AG09309 (cell line): ENCODE results near the gene KNSTRN.

Experiments
- DNase-seq: peaks from one replicate; pipeline ENCODE4 v3.0.0-alpha.2; 2010; ENCODE audit warnings: low read depth
- H3K4me3 ChIP-seq: 2 replicates; pipeline ENCODE4 v1.5.1; 2011; ENCODE audit warnings: mild to moderate bottlenecking, low read depth, low read length, moderate library complexity; ENCODE audit not compliant: control insufficient read depth
- CTCF ChIP-seq: IDR thresholded peaks from 2 replicates; pipeline ENCODE4 v1.5.1; 2011; ENCODE audit warnings: mild to moderate bottlenecking, low read depth, low read length, inconsistent platforms; ENCODE audit not compliant: insufficient read depth, control insufficient read depth; ENCODE audit errors: missing control alignments

Gene KNSTRN

GRCh38 chr15:40377606-40378005 lies 4.9 kb upstream of the KNSTRN start:
- H3K4me3 ChIP-seq = no peak overlapping the region
- no peak for DNase-seq
- TF ChIP-seq CTCF = no peak

- H3K4me3 ChIP-seq = no peak overlapping the region
- TF ChIP-seq CTCF = no peak
- no peak for DNase-seq
Measured at GRCh38 chr15:40379374-40379773, 3.1 kb upstream of the KNSTRN start.

- H3K4me3 ChIP-seq = no peak overlapping the region
- TF ChIP-seq CTCF = no peak
- peak; percentile 93 for DNase-seq
Measured at GRCh38 chr15:40379853-40380252, 2.7 kb upstream of the KNSTRN start.

DNA sequence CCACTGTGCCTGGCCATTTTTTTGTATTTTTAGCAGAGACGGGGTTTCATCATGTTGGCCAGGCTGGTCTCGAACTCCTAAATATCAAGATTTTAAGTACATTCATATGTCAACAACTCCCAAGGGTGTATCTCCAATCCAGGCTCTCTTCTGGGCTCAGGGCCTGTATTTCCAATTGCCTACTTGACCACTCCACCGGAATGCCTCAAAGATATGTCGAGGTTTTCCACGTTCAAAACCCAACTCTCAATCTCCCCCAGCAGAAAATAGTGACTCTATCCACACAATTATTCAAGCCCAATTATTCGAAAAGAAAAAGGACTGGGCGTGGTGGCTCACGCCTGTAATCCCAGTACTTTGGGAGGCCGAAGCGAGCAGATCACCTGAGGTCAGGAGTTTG lies 1.9 kb upstream of the KNSTRN start:
- no peak for TF ChIP-seq CTCF
- no peak for DNase-seq

DNA sequence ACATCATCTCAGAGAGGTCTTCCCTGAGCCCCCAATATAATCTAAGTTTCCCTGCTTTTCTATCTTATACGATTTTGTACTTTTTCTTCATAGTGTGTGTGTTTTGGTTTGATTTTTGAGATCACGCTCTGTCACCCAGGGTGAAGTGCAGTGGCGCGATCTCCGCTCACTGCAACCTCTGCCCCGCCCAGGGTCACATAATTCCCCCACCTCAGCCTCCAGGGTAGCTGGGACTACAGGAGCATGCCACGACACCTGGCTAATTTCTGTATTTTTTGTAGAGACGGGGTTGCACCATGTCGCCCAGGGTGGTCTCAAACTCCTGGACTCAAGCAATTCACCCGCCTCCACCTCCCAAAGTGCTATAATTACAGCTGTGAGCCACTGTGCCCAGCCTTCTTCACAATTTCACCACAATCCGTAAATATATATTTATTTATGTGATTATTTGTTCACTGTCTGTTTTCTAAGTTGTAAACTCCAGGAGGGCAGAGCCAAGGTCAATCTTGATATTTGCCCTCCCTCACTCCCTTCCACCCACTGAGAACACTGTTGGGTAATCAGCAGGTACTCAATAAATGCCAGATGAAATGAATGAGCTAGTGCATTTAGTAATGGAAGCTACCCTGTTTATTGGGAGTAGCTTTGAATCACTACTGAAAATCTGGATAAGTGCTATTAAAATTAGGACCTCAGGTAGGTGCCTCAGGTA lies 547 bp upstream of the KNSTRN start:
- DNase-seq = no peak
- no peak for TF ChIP-seq CTCF
- H3K4me3 ChIP-seq = no peak overlapping the region

More for the DNA sequence above, 1.9 kb upstream of the KNSTRN start:
- H3K4me3 ChIP-seq = no peak overlapping the region

DNA sequence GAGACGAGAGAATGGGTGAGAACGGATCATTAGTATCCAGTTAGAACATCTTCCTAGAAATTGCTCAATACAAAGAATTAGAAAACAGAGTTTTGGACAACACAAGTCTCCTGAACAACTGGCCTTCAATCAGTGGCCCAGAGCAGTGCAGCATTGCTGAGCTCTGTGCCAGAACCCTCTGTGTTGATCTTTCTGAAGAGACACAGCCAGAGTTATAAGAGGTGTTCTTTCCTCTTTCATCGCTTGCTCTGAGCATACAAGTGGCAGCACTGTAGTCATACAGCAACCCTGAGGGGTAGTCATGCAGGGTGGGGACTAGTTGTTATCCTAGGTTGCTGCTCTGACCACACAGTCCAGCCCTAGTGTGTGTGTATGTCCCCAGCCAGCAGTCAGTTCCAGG lies 4.0 kb downstream of the KNSTRN start:
- no peak for TF ChIP-seq CTCF
- H3K4me3 ChIP-seq = no peak overlapping the region
- no peak for DNase-seq
